Activated T-cell treated with anti-CD3 and anti-CD28 coated beads, Interleukin-2, amount 50 U/mL, for 1 hour (primary cell): ENCODE results near the gene LENG9.
"Not testable (repeated sequence)": the region's sequence is repeated elsewhere in the genome, so short reads cannot be mapped to it uniquely, and the experiment has no call there.

Experiments
- DNase-seq: peaks from one replicate; pipeline ENCODE4 v3.0.0-alpha.2; 2020

LENG9 gene

GRCh38 chr19:54458648-54459281 is 4.8 kb downstream of the LENG9 start:
- DNase-seq: no peak

GRCh38 chr19:54457773-54458647 is 5.6 kb downstream of the LENG9 start:
- no peak for DNase-seq

- DNase-seq: no peak
These were observed 6.9 kb downstream of the LENG9 start for GRCh38 chr19:54456423-54457373.

- no peak for DNase-seq
These were observed 7.7 kb downstream of the LENG9 start for GRCh38 chr19:54455786-54456422.

GRCh38 chr19:54454781-54455675 is 8.6 kb downstream of the LENG9 start:
- no peak for DNase-seq

GRCh38 chr19:54453921-54454780 is 9.4 kb downstream of the LENG9 start:
- DNase-seq: no peak

GRCh38 chr19:54452626-54453025 is 11.0 kb downstream of the LENG9 start:
- no peak for DNase-seq

- DNase-seq: no peak
These were observed 11.6 kb downstream of the LENG9 start for GRCh38 chr19:54451997-54452396.

GRCh38 chr19:54451331-54451871 is 12.2 kb downstream of the LENG9 start:
- no peak for DNase-seq

- no peak for DNase-seq
These were observed 13.9 kb downstream of the LENG9 start for GRCh38 chr19:54449701-54450069.

GRCh38 chr19:54448774-54449700 is 14.5 kb downstream of the LENG9 start, which contains the start of gene LENG8:
Gene LENG8 (plus strand): TSS chr19:54449199. CDS start chr19:54451345, 2,146 bp downstream.
- DNase-seq: peak; percentile 98

- DNase-seq: no peak
These were observed 15.4 kb downstream of the LENG9 start for GRCh38 chr19:54448040-54448773.

GRCh38 chr19:54446349-54446748 is 17.2 kb downstream of the LENG9 start:
- not testable (repeated sequence) for DNase-seq

- no peak for DNase-seq
These were observed 18.8 kb downstream of the LENG9 start for GRCh38 chr19:54444737-54445136.

GRCh38 chr19:54440641-54441040 is 22.9 kb downstream of the LENG9 start:
- DNase-seq: no peak

GRCh38 chr19:54439174-54439851 is 24.3 kb downstream of the LENG9 start:
- DNase-seq: no peak

- no peak for DNase-seq
These were observed 26.8 kb downstream of the LENG9 start for GRCh38 chr19:54436628-54437252.
